K562 (cell line): ENCODE results near the gene SND1. TPM values are rescaled to one million over a fixed set of nuclear protein-coding genes. Genes with fewer than 3 reads are reported as not detected.

ENCODE experiments used
- ATAC-seq: fragments of 200-7000 bp; cut with Tn5 transposase; 3 replicates; pipeline ENCODE4 v1.9.1; 2020; ENCODE audit warnings: moderate library complexity
- BruUV-seq: library from RNA; stranded (reverse); fragments of 400-500 nt; replicated peaks from 2 replicates; lab custom pipeline; 2021; lab: Mats Ljungman, UMichigan
- CTCF ChIA-PET: fragments of 300-600 bp; formaldehyde crosslinking; extraction: SDS; loops from one replicate; lab custom pipeline; 2021; ENCODE audit warnings: low intra/inter-chr PET ratio; lab: Yijun Ruan, JAX
- POLR2A ChIA-PET: fragments of 300-600, 350-650 bp; sonication (Branson Sonifier 250); formaldehyde crosslinking; extraction: SDS; loops from one replicate; lab custom pipeline; 2021; ENCODE audit warnings: antibody characterized with exemption, inconsistent platforms; lab: Yijun Ruan, JAX
- DNase-seq, 4 experiments: peaks; one replicate each; pipeline versions ENCODE4 v3.0.0 to v3.0.0-alpha.2; 2011 to 2018; ENCODE audit warnings: low spot score in 3 of 4, mixed read lengths in 3 of 4; ENCODE audit errors: extremely low read depth in 1 of 4
- FAIRE-seq: peaks from 2 replicates; lab custom pipeline; 2011; peaks lifted over from hg19 to GRCh38; lab: Jason Lieb, UNC
- H2AFZ ChIP-seq: 2 replicates; pipeline ENCODE4 v1.6.0; 2011; ENCODE audit warnings: low read depth, low read length, control low read depth, inconsistent platforms
- H3K27ac ChIP-seq: fragments of 200-600 bp; 3 replicates; pipeline ENCODE4 v1.8.0; 2011; ENCODE audit warnings: low read depth, mild to moderate bottlenecking, control low read depth, inconsistent platforms, low read length, moderate library complexity, mixed read lengths; ENCODE audit errors: extremely low read depth
- H3K27me3 ChIP-seq, 2 experiments: fragments of 300-600 bp in 1 of 2; 2 replicates in 1 of 2; 3 replicates in 1 of 2; pipeline versions ENCODE4 v1.6.0 to v1.8.0; 2011; ENCODE audit warnings: inconsistent platforms in 2 of 2, low read length in 2 of 2, mild to moderate bottlenecking in 1 of 2, mixed read lengths in 1 of 2, moderate library complexity in 1 of 2; ENCODE audit not compliant: control insufficient read depth in 2 of 2, insufficient read depth in 2 of 2
- H3K36me3 ChIP-seq: fragments of 300-600 bp; 3 replicates; pipeline ENCODE4 v1.8.0; 2011; ENCODE audit warnings: mild to moderate bottlenecking, low read length, inconsistent platforms; ENCODE audit not compliant: control insufficient read depth, insufficient read depth
- H3K4me1 ChIP-seq, 2 experiments: fragments of 200-600 bp in 1 of 2; replicated peaks in 1 of 2; 2 replicates in 1 of 2; 3 replicates in 1 of 2; pipeline versions ENCODE4 v1.5.1 to v1.8.0; 2011; ENCODE audit warnings: inconsistent platforms in 2 of 2, low read length in 2 of 2, mild to moderate bottlenecking in 1 of 2, mixed read lengths in 1 of 2, moderate library complexity in 1 of 2; ENCODE audit not compliant: control insufficient read depth in 2 of 2, insufficient read depth in 2 of 2
- H3K4me2 ChIP-seq: 2 replicates; pipeline ENCODE4 v1.6.1; 2011; ENCODE audit warnings: low read length, control low read depth, inconsistent platforms, mixed read lengths; ENCODE audit not compliant: insufficient read depth
- H3K4me3 ChIP-seq: fragments of 200-600 bp; sonication (generic), shearing (Covaris generic); 2 replicates; pipeline ENCODE4 v1.5.1; 2016; ENCODE audit warnings: control low read depth, inconsistent platforms
- H3K79me2 ChIP-seq: fragments of 200-600 bp; 3 replicates; pipeline ENCODE4 v1.8.0; 2011; ENCODE audit warnings: low read length, inconsistent platforms; ENCODE audit not compliant: control insufficient read depth, insufficient read depth
- H3K9ac ChIP-seq, 2 experiments: 2 replicates each; pipeline versions ENCODE4 v1.6.0 to v1.6.1; 2011; ENCODE audit warnings: low read depth in 2 of 2, low read length in 2 of 2, control low read depth in 1 of 2, inconsistent platforms in 1 of 2, mild to moderate bottlenecking in 1 of 2, mixed read lengths in 1 of 2; ENCODE audit not compliant: insufficient read depth in 1 of 2
- H3K9me1 ChIP-seq: one replicate; pipeline ENCODE4 v1.6.0; 2011; ENCODE audit warnings: inconsistent platforms, mild to moderate bottlenecking, low read length, moderate library complexity; ENCODE audit not compliant: control insufficient read depth, insufficient read depth
- H3K9me3 ChIP-seq: replicated peaks from 2 replicates; pipeline ENCODE4 v1.5.1; 2011; ENCODE audit warnings: low read depth, low read length, inconsistent platforms; ENCODE audit not compliant: control insufficient read depth, insufficient read depth
- H4K20me1 ChIP-seq: replicated peaks from 2 replicates; pipeline ENCODE4 v1.6.1; 2011; ENCODE audit warnings: low read length, inconsistent platforms, mixed read lengths; ENCODE audit not compliant: control insufficient read depth, insufficient read depth
- NRF1 ChIP-seq, 2 experiments: fragments of 450-650 bp; IDR thresholded peaks in 1 of 2; conservative IDR thresholded peaks in 1 of 2; 2 replicates each; pipeline ENCODE4 v1.6.1; 2014; ENCODE audit warnings: mild to moderate bottlenecking in 2 of 2
- ZKSCAN8 ChIP-seq: fragments of 200-800 bp; sonication (Bioruptor generic); IDR thresholded peaks from 2 replicates; pipeline ENCODE4 v1.6.1; 2016; ENCODE audit warnings: missing genetic modification characterization, missing compliant biosample characterization
- WGBS: fragments of 100-300 bp; shearing (Covaris generic); methylation state at CpG from one replicate; pipeline ENCODE4 v1.1.6; 2016; ENCODE audit warnings: low coverage, mixed read lengths; ENCODE audit not compliant: insufficient coverage; ENCODE audit errors: missing lambda C conversion rate; 5-methylcytosine and 5-hydroxymethylcytosine counted together
- in situ Hi-C: fragments of 300-500 bp; cut with MboI; formaldehyde crosslinking; loops from 4 replicates; pipeline ENCODE4 v1.15.0; 2018; ENCODE audit warnings: inconsistent platforms, mixed read lengths
- intact Hi-C: fragments of 100-400 bp; cut with micrococcal nuclease; formaldehyde crosslinking; loops from 2 replicates; pipeline ENCODE4 v1.14.2; 2022
- polyA plus RNA-seq, 8 experiments: library from polyadenylated mRNA; depleted of rRNA in 4 of 8; stranded (reverse) in 5 of 8; unstranded in 3 of 8; fragments of >200 nt; fragmentation: Nextera tagmentation in 2 of 8; fragmentation: Illumina TruSeq in 1 of 8; extraction: Ambion mirVana in 2 of 8; extraction: Trizol in 1 of 8; gene quantifications; 2 replicates each; pipeline versions ENCODE4 v1.2.1 to v1.2.3, GENCODE V29; 2011 to 2014; ENCODE audit warnings: inconsistent platforms in 1 of 8, missing spikeins in 1 of 8
- total RNA-seq, 7 experiments: library from RNA; depleted of rRNA in 6 of 7; stranded (reverse); fragments of >200 nt in 6 of 7; fragmentation: Illumina TruSeq in 2 of 7; extraction: Trizol in 2 of 7; gene quantifications; 2 replicates each; pipeline versions ENCODE4 v1.2.1 to v1.2.3, GENCODE V29; 2011 to 2021; ENCODE audit warnings: low replicate concordance in 1 of 7
- TF ChIP-seq, protein P1 (sequence below): fragments of 450-650 bp; IDR thresholded peaks from one replicate; pipeline ENCODE4 v1.6.1; 2018; ENCODE audit warnings: mild to moderate bottlenecking, moderate library complexity; ENCODE audit not compliant: partially characterized antibody
- TF ChIP-seq, protein P2 (sequence below): fragments of 250-450 bp; sonication (Bioruptor Pico); IDR thresholded peaks from 2 replicates; pipeline ENCODE4 v1.4.0; 2020

The SND1 gene
- total and polyA plus RNA-seq, 9 of the 15 experiments (the other 6 are each of a cell fraction or from before 2014, with no cell fraction given), result 46.5 to 307 (median 191) TPM

DNA sequence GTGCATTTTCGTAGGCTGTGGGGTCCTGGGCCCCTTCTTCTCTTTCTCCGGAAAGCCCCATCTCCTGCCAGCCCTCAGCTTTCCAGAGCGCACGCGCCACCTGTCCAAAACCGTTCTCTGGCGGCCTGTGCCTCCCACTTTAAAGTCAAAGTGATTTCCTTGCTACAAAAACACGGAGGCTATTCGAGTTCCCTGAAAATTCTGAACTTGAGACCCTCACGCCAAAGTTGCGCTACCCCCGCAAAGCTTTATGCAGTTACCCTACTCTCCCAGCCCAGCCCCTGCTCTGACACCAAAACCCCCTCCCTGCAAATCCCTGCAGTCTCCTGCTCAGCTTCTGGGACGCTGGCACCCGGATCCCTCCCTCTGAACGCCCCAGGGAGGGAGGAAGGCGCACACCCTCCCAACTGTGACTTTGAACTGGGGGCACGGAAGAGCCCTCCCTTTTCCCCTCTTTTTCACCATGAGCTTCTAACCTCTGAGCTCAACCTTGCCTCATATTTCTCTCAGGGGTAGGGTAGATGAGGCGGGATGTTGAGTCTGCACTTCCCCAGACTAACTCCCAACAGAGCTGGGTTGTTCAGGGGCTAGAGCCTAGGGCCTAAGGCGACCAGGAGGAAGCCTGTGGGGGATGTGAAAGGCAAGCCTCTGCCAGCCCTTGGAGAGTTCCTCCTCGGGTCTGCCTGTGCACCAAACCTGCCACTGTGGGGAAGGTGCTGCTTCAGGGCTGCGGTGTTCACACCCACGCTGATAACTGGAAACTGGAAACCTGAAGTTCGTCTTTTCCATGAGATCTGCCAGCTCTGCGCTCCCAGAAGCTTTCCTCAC, 31.4 kb upstream of the SND1 start:
- DNase-seq (peak in 1 of 4 experiments; percentile 13), ATAC-seq (peak; percentile 36), FAIRE-seq (no peak)
- Histone ChIP-seq H3K4me1 (no peaks in the 10 kb centered on the region), H3K9me1 (no peaks in the 10 kb centered on the region), H3K27me3 (peaks cover 30 to 45% of the 10 kb centered on the region in 2 experiments; a peak in 4 of 5 replicates), H2AFZ (no peak overlapping the region), H3K36me3 (no peaks in the 10 kb centered on the region), H4K20me1 (no peaks in the 10 kb centered on the region), H3K4me3 (no peak overlapping the region), H3K9me3 (no peaks in the 10 kb centered on the region), H3K79me2 (no peaks in the 10 kb centered on the region), H3K9ac (no peak overlapping the region; a peak in 1 of 4 replicates), H3K4me2 (no peak overlapping the region), H3K27ac (no peak overlapping the region)
- POLR2A ChIA-PET, result interaction anchor here (0.6 to 1.1 kb wide), 4 partner anchors 32 to 391 kb away, joined by 3 to 4 read pairs (median 3); partner anchors contain the start of gene ARF5
- in situ Hi-C loops (no loop called here), intact Hi-C loops (no loop called here)
- TF ChIP-seq, protein P1, sequence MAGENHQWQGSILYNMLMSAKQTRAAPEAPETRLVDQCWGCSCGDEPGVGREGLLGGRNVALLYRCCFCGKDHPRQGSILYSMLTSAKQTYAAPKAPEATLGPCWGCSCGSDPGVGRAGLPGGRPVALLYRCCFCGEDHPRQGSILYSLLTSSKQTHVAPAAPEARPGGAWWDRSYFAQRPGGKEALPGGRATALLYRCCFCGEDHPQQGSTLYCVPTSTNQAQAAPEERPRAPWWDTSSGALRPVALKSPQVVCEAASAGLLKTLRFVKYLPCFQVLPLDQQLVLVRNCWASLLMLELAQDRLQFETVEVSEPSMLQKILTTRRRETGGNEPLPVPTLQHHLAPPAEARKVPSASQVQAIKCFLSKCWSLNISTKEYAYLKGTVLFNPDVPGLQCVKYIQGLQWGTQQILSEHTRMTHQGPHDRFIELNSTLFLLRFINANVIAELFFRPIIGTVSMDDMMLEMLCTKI, result no peak
- TF ChIP-seq, protein P2, sequence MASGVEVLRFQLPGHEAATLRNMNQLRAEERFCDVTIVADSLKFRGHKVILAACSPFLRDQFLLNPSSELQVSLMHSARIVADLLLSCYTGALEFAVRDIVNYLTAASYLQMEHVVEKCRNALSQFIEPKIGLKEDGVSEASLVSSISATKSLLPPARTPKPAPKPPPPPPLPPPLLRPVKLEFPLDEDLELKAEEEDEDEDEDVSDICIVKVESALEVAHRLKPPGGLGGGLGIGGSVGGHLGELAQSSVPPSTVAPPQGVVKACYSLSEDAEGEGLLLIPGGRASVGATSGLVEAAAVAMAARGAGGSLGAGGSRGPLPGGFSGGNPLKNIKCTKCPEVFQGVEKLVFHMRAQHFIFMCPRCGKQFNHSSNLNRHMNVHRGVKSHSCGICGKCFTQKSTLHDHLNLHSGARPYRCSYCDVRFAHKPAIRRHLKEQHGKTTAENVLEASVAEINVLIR (CRISPR knock-in tag), result no peak
- no peak for TF ChIP-seq ZKSCAN8
- TF ChIP-seq NRF1 (conservative IDR thresholded peaks at IDR 0.05 in 1 of 2, IDR thresholded peaks at IDR 0.05 in 1 of 2), result 0 out of 4 replicates have a peak, but pooled peaks of 1 of the 2 experiments have one; percentile 22
- CTCF ChIA-PET, result no interaction called here
- WGBS, result 4% methylated on average over 24 of the region's 24 CpGs
- BruUV-seq, result no TSS peak
